K562 (cell line): ENCODE measurements around the gene IGSF9. TPM values are rescaled to one million over a fixed set of nuclear protein-coding genes. Genes with fewer than 3 reads are reported as not detected.

Source experiments
- ATAC-seq: fragments of 200-7000 bp; cut with Tn5 transposase; 3 replicates; pipeline ENCODE4 v1.9.1; 2020; ENCODE audit warnings: moderate library complexity
- BruUV-seq: library from RNA; stranded (reverse); fragments of 400-500 nt; replicated peaks from 2 replicates; lab custom pipeline; 2021; lab: Mats Ljungman, UMichigan
- CTCF ChIA-PET: fragments of 300-600 bp; formaldehyde crosslinking; extraction: SDS; loops from one replicate; lab custom pipeline; 2021; ENCODE audit warnings: low intra/inter-chr PET ratio; lab: Yijun Ruan, JAX
- POLR2A ChIA-PET: fragments of 300-600, 350-650 bp; sonication (Branson Sonifier 250); formaldehyde crosslinking; extraction: SDS; loops from one replicate; lab custom pipeline; 2021; ENCODE audit warnings: antibody characterized with exemption, inconsistent platforms; lab: Yijun Ruan, JAX
- DNase-seq, 4 experiments: peaks; one replicate each; pipeline versions ENCODE4 v3.0.0 to v3.0.0-alpha.2; 2011 to 2018; ENCODE audit warnings: low spot score in 3 of 4, mixed read lengths in 3 of 4; ENCODE audit errors: extremely low read depth in 1 of 4
- FAIRE-seq: peaks from 2 replicates; lab custom pipeline; 2011; peaks lifted over from hg19 to GRCh38; lab: Jason Lieb, UNC
- H2AFZ ChIP-seq: 2 replicates; pipeline ENCODE4 v1.6.0; 2011; ENCODE audit warnings: low read depth, low read length, control low read depth, inconsistent platforms
- H3K27ac ChIP-seq: fragments of 200-600 bp; 3 replicates; pipeline ENCODE4 v1.8.0; 2011; ENCODE audit warnings: low read depth, mild to moderate bottlenecking, control low read depth, inconsistent platforms, low read length, moderate library complexity, mixed read lengths; ENCODE audit errors: extremely low read depth
- H3K27me3 ChIP-seq, 2 experiments: fragments of 300-600 bp in 1 of 2; 2 replicates in 1 of 2; 3 replicates in 1 of 2; pipeline versions ENCODE4 v1.6.0 to v1.8.0; 2011; ENCODE audit warnings: inconsistent platforms in 2 of 2, low read length in 2 of 2, mild to moderate bottlenecking in 1 of 2, mixed read lengths in 1 of 2, moderate library complexity in 1 of 2; ENCODE audit not compliant: control insufficient read depth in 2 of 2, insufficient read depth in 2 of 2
- H3K36me3 ChIP-seq: fragments of 300-600 bp; 3 replicates; pipeline ENCODE4 v1.8.0; 2011; ENCODE audit warnings: mild to moderate bottlenecking, low read length, inconsistent platforms; ENCODE audit not compliant: control insufficient read depth, insufficient read depth
- H3K4me1 ChIP-seq, 2 experiments: fragments of 200-600 bp in 1 of 2; replicated peaks in 1 of 2; 2 replicates in 1 of 2; 3 replicates in 1 of 2; pipeline versions ENCODE4 v1.5.1 to v1.8.0; 2011; ENCODE audit warnings: inconsistent platforms in 2 of 2, low read length in 2 of 2, mild to moderate bottlenecking in 1 of 2, mixed read lengths in 1 of 2, moderate library complexity in 1 of 2; ENCODE audit not compliant: control insufficient read depth in 2 of 2, insufficient read depth in 2 of 2
- H3K4me2 ChIP-seq: 2 replicates; pipeline ENCODE4 v1.6.1; 2011; ENCODE audit warnings: low read length, control low read depth, inconsistent platforms, mixed read lengths; ENCODE audit not compliant: insufficient read depth
- H3K4me3 ChIP-seq: fragments of 200-600 bp; sonication (generic), shearing (Covaris generic); 2 replicates; pipeline ENCODE4 v1.5.1; 2016; ENCODE audit warnings: control low read depth, inconsistent platforms
- H3K79me2 ChIP-seq: fragments of 200-600 bp; 3 replicates; pipeline ENCODE4 v1.8.0; 2011; ENCODE audit warnings: low read length, inconsistent platforms; ENCODE audit not compliant: control insufficient read depth, insufficient read depth
- H3K9ac ChIP-seq, 2 experiments: 2 replicates each; pipeline versions ENCODE4 v1.6.0 to v1.6.1; 2011; ENCODE audit warnings: low read depth in 2 of 2, low read length in 2 of 2, control low read depth in 1 of 2, inconsistent platforms in 1 of 2, mild to moderate bottlenecking in 1 of 2, mixed read lengths in 1 of 2; ENCODE audit not compliant: insufficient read depth in 1 of 2
- H3K9me1 ChIP-seq: one replicate; pipeline ENCODE4 v1.6.0; 2011; ENCODE audit warnings: inconsistent platforms, mild to moderate bottlenecking, low read length, moderate library complexity; ENCODE audit not compliant: control insufficient read depth, insufficient read depth
- H3K9me3 ChIP-seq: replicated peaks from 2 replicates; pipeline ENCODE4 v1.5.1; 2011; ENCODE audit warnings: low read depth, low read length, inconsistent platforms; ENCODE audit not compliant: control insufficient read depth, insufficient read depth
- H4K20me1 ChIP-seq: replicated peaks from 2 replicates; pipeline ENCODE4 v1.6.1; 2011; ENCODE audit warnings: low read length, inconsistent platforms, mixed read lengths; ENCODE audit not compliant: control insufficient read depth, insufficient read depth
- GATAD2A ChIP-seq: fragments of 450-650 bp; IDR thresholded peaks from 2 replicates; pipeline ENCODE4 v1.6.1; 2017
- HINFP ChIP-seq: fragments of 450-650 bp; conservative IDR thresholded peaks from 2 replicates; pipeline ENCODE4 v1.6.1; 2016; ENCODE audit warnings: missing genetic modification characterization, low read depth, mild to moderate bottlenecking, control low read depth, missing compliant biosample characterization
- IFI16 ChIP-seq: fragments of 250-450 bp; sonication (Bioruptor Pico); IDR thresholded peaks from 2 replicates; pipeline ENCODE4 v2.1.2; 2022; ENCODE audit warnings: mild to moderate bottlenecking, inconsistent platforms
- NCOR1 ChIP-seq: fragments of 450-650 bp; IDR thresholded peaks from 2 replicates; pipeline ENCODE4 v1.6.1; 2016; ENCODE audit warnings: mild to moderate bottlenecking, moderate library complexity
- PBX2 ChIP-seq, 2 experiments: IDR thresholded peaks in 1 of 2; conservative IDR thresholded peaks in 1 of 2; 2 replicates each; pipeline ENCODE4 v1.6.1; 2016; ENCODE audit warnings: low read depth in 2 of 2, mild to moderate bottlenecking in 1 of 2, missing compliant biosample characterization in 1 of 2, missing genetic modification characterization in 1 of 2, moderate library complexity in 1 of 2
- ZKSCAN1 ChIP-seq: fragments of 150-350 bp; IDR thresholded peaks from 2 replicates; pipeline ENCODE4 v1.6.1; 2016; ENCODE audit warnings: low read depth, low read length
- ZNF175 ChIP-seq: fragments of 200-800 bp; sonication (Bioruptor generic); IDR thresholded peaks from 2 replicates; pipeline ENCODE4 v1.6.1; 2016; ENCODE audit warnings: low read depth, mild to moderate bottlenecking, missing genetic modification characterization, missing compliant biosample characterization
- WGBS: fragments of 100-300 bp; shearing (Covaris generic); methylation state at CpG from one replicate; pipeline ENCODE4 v1.1.6; 2016; ENCODE audit warnings: low coverage, mixed read lengths; ENCODE audit not compliant: insufficient coverage; ENCODE audit errors: missing lambda C conversion rate; 5-methylcytosine and 5-hydroxymethylcytosine counted together
- in situ Hi-C: fragments of 300-500 bp; cut with MboI; formaldehyde crosslinking; loops from 4 replicates; pipeline ENCODE4 v1.15.0; 2018; ENCODE audit warnings: inconsistent platforms, mixed read lengths
- intact Hi-C: fragments of 100-400 bp; cut with micrococcal nuclease; formaldehyde crosslinking; loops from 2 replicates; pipeline ENCODE4 v1.14.2; 2022
- polyA plus RNA-seq, 8 experiments: library from polyadenylated mRNA; depleted of rRNA in 4 of 8; stranded (reverse) in 5 of 8; unstranded in 3 of 8; fragments of >200 nt; fragmentation: Nextera tagmentation in 2 of 8; fragmentation: Illumina TruSeq in 1 of 8; extraction: Ambion mirVana in 2 of 8; extraction: Trizol in 1 of 8; gene quantifications; 2 replicates each; pipeline versions ENCODE4 v1.2.1 to v1.2.3, GENCODE V29; 2011 to 2014; ENCODE audit warnings: inconsistent platforms in 1 of 8, missing spikeins in 1 of 8
- total RNA-seq, 7 experiments: library from RNA; depleted of rRNA in 6 of 7; stranded (reverse); fragments of >200 nt in 6 of 7; fragmentation: Illumina TruSeq in 2 of 7; extraction: Trizol in 2 of 7; gene quantifications; 2 replicates each; pipeline versions ENCODE4 v1.2.1 to v1.2.3, GENCODE V29; 2011 to 2021; ENCODE audit warnings: low replicate concordance in 1 of 7
- TF ChIP-seq, protein P1 (sequence below): fragments of 450-650 bp; IDR thresholded peaks from 2 replicates; pipeline ENCODE4 v1.6.1; 2016; ENCODE audit warnings: low read depth

IGSF9 gene
- total and polyA plus RNA-seq, 9 of the 15 experiments (the other 6 are each of a cell fraction or from before 2014, with no cell fraction given), result 0.03 to 0.29 (median 0.07) TPM; not detected in 1

GRCh38 chr1:159970932-159971342, 25.5 kb upstream of the IGSF9 start (continued):
- no peak for TF ChIP-seq PBX2 (CRISPR knock-in tag; IDR thresholded peaks at IDR 0.05; ENCODE audit: low read depth)
- TF ChIP-seq PBX2 (tag; conservative IDR thresholded peaks at IDR 0.05; ENCODE audit: low read depth), result peak; percentile 88
- TF ChIP-seq NCOR1, result 0 out of 2 replicates have a peak, but pooled peaks have one; percentile 8
- no peak for TF ChIP-seq ZNF175 (CRISPR knock-in tag)
- TF ChIP-seq ZKSCAN1, result no peak
- TF ChIP-seq, all 486 proteins: peak for 13

- 0% methylated on average over 3 of the region's 3 CpGs for WGBS
- Histone ChIP-seq H3K9me1 (no peaks in the 10 kb centered on the region), H3K4me1 (no peaks in the 10 kb centered on the region; a peak in 1 of 5 replicates), H3K9me3 (no peaks in the 10 kb centered on the region), H2AFZ (no peak overlapping the region), H3K27me3 (peaks cover 9 to 39% of the 10 kb centered on the region in 2 experiments; a peak in 4 of 5 replicates), H3K36me3 (no peaks in the 10 kb centered on the region), H3K4me3 (no peak overlapping the region), H3K79me2 (no peaks in the 10 kb centered on the region), H4K20me1 (peaks cover 5% of the 10 kb centered on the region; the same call in 1 of the 2 replicates), H3K9ac (no peak overlapping the region), H3K4me2 (no peak overlapping the region), H3K27ac (no peak overlapping the region)
- in situ Hi-C loops (no loop called here), intact Hi-C loops (no loop called here)
- ATAC-seq, result no peak
- DNase-seq, result no peak
- ChIA-PET CTCF (no interaction called here), POLR2A (interaction anchor here (0.8 kb wide), 1 partner anchor 11 kb away, joined by 3 read pairs; no protein-coding TSS in a partner anchor)
- no TSS peak for BruUV-seq
- FAIRE-seq, result no peak
- no peak for TF ChIP-seq GATAD2A
- TF ChIP-seq, protein P1, sequence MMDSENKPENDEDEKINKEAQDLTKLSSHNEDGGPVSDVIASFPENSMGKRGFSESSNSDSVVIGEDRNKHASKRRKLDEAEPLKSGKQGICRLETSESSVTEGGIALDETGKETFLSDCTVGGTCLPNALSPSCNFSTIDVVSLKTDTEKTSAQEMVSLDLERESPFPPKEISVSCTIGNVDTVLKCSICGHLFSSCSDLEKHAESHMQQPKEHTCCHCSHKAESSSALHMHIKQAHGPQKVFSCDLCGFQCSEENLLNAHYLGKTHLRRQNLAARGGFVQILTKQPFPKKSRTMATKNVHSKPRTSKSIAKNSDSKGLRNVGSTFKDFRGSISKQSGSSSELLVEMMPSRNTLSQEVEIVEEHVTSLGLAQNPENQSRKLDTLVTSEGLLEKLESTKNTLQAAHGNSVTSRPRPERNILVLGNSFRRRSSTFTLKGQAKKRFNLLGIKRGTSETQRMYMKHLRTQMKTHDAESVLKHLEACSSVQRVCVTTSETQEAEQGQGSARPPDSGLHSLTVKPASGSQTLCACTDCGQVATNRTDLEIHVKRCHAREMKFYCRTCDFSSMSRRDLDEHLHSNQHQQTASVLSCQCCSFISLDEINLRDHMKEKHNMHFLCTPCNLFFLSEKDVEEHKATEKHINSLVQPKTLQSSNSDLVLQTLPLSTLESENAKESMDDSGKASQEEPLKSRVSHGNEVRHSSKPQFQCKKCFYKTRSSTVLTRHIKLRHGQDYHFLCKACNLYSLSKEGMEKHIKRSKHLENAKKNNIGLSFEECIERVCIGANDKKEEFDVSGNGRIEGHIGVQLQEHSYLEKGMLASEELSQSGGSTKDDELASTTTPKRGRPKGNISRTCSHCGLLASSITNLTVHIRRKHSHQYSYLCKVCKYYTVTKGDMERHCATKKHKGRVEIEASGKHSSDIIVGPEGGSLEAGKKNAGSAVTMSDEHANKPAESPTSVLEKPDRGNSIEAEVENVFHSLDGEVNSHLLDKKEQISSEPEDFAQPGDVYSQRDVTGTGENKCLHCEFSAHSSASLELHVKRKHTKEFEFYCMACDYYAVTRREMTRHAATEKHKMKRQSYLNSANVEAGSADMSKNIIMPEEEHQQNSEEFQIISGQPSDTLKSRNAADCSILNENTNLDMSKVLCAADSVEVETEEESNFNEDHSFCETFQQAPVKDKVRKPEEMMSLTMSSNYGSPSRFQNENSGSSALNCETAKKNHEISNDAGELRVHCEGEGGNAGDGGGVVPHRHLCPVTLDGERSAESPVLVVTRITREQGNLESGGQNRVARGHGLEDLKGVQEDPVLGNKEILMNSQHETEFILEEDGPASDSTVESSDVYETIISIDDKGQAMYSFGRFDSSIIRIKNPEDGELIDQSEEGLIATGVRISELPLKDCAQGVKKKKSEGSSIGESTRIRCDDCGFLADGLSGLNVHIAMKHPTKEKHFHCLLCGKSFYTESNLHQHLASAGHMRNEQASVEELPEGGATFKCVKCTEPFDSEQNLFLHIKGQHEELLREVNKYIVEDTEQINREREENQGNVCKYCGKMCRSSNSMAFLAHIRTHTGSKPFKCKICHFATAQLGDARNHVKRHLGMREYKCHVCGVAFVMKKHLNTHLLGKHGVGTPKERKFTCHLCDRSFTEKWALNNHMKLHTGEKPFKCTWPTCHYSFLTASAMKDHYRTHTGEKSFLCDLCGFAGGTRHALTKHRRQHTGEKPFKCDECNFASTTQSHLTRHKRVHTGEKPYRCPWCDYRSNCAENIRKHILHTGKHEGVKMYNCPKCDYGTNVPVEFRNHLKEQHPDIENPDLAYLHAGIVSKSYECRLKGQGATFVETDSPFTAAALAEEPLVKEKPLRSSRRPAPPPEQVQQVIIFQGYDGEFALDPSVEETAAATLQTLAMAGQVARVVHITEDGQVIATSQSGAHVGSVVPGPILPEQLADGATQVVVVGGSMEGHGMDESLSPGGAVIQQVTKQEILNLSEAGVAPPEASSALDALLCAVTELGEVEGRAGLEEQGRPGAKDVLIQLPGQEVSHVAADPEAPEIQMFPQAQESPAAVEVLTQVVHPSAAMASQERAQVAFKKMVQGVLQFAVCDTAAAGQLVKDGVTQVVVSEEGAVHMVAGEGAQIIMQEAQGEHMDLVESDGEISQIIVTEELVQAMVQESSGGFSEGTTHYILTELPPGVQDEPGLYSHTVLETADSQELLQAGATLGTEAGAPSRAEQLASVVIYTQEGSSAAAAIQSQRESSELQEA, result no peak
- no peak for TF ChIP-seq IFI16 (CRISPR knock-in tag)
- no peak for TF ChIP-seq HINFP (tag)
Observed at GRCh38 chr1:159968901-159969300, 23.5 kb upstream of the IGSF9 start.
